HG02981 (cell line): ENCODE measurements around the gene PHF2.

ENCODE experiments used
- ATAC-seq: cut with Tn5 transposase; IDR thresholded peaks from one replicate; pipeline ENCODE4 v1.9.1; 2021; ENCODE audit warnings: mild to moderate bottlenecking, moderate library complexity; ENCODE audit not compliant: unreplicated experiment

The PHF2 gene

GRCh38 chr9:93676310-93677047 lies 100.1 kb downstream of the PHF2 start:
- no peak for ATAC-seq

DNA sequence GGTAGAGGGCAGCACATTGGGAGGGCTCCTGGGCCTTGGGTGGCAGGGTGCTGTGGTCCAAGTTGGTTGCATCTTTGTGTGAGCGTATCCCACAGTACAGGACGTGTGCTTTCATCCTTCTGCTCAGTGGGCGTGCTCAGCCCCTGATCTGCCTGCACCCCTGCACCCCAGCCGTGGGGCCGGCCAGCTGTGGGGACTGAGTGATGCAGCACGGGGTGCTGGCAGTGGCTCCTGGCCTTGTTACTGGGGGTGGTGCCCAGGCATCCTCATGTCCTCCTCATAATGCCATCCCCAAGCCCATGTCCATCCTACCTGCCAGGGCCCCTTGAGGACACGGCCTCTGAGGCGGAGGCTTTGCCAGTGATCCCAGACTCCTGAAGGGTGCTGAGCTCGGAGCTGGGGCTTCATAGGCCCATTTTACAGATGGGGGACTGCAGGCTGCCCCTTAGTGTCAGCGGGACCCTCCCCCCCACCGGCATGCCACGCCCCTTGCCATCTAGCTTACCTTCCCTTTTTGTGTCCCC lies 100.7 kb downstream of the PHF2 start:
- ATAC-seq = no peak

DNA sequence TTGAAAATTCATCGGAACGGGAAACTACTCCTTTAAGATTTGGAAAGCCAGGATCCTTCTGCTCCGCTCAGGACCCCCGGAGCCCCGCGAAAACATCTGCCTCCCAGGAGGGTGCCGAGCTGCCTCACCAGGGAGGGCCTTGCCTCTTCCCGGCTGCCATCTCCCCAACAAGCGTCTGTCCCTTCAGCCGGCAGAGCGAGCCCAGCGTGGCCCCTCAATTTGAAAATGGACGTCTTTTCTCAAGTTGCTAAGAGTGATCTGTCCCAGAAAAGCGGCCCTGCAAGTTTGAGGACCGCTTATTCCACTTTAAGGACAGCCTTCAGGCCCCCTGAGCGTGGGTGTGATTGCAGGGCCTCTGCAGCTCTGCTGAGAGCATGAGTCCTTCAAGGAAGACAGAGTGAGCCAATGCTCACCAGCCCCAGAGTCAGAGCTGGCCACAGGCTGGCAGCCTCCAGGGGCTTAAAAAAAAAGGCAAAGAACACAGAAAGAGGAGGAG lies 101.3 kb downstream of the PHF2 start:
- no peak for ATAC-seq

DNA sequence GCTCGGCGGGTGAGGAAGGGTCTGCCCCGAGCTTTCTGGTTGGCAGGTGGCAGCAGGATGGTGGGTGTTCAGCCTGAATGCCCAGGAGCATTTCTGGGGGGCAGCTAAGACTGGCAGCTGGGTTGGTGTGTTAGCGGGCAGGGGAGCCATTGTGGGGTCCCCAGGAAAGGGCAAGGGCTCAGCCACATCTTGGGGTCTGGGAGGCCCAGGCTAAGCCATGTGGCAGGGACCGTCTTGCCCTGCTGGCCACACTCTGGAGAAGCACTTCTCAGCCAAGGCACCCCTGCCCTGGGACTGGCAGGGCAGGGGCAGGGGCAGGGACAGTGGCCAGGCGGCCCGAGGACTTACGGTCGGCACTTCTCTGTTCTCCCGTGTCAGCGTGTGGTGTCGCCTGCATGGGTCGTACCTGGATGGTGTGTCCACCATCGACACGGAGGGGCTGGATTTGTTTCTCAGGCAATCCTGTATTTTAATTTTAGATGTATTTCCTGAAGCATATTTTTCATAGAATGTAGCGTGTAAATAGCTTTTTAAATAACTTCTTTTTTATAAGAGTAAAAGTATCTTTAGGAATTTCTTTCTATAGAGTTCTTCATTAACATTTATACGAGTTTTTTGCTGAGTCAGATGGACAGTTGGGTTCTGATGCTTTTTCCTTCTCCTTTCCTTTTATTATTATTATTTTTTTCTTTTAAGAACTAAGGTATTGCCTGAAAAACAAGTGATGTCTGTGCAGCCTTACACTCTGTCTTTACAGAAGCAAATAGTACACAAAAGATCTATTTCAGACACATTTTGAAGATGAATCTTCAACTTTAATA lies 102.0 kb downstream of the PHF2 start:
- ATAC-seq = no peak

GRCh38 chr9:93679536-93680442 lies 103.4 kb downstream of the PHF2 start:
- no peak for ATAC-seq

GRCh38 chr9:93680443-93681268 lies 104.3 kb downstream of the PHF2 start:
- no peak for ATAC-seq

DNA sequence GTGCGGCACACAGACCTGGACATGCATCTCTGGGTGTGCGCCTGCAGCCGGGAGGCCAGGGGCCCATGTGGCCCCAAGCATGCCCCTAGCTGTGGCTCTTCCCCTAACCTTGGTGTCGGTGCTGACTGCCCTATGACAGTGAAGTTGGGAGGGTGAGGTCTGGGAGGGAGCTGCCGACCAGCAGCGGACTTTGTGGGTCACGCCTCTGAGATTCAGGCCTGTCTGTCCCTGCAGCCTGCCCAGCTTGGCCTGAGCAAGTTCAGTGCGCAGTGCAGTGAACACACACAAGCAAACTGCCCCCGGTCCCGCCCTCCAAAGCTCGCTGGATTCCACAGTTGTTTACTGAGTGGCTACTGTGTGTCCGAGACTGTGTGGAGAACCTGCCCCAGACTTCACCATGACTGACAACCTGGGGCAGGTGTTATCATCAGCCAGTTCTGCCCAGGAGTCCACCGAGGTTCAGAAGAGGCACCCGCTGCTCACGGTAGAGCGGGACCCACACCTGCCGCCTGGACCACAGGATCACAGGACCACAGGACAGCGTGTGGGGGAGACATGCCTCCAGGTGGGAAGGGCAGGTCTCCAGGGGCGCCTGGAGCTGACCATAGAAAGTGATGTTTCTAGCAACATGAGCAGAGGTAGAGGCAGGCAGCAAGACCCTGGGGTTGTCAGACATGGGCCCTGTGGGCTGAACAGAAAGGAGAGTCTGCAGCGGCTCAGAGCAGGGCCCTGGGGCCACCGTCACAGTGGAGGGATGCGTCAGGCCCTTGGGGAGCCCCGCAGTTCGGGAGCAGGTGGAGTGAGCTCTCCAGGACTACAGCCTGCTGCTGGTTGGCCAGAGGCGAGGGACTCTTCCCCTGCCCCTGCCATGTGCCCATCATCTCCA lies 105.1 kb downstream of the PHF2 start:
- no peak for ATAC-seq

DNA sequence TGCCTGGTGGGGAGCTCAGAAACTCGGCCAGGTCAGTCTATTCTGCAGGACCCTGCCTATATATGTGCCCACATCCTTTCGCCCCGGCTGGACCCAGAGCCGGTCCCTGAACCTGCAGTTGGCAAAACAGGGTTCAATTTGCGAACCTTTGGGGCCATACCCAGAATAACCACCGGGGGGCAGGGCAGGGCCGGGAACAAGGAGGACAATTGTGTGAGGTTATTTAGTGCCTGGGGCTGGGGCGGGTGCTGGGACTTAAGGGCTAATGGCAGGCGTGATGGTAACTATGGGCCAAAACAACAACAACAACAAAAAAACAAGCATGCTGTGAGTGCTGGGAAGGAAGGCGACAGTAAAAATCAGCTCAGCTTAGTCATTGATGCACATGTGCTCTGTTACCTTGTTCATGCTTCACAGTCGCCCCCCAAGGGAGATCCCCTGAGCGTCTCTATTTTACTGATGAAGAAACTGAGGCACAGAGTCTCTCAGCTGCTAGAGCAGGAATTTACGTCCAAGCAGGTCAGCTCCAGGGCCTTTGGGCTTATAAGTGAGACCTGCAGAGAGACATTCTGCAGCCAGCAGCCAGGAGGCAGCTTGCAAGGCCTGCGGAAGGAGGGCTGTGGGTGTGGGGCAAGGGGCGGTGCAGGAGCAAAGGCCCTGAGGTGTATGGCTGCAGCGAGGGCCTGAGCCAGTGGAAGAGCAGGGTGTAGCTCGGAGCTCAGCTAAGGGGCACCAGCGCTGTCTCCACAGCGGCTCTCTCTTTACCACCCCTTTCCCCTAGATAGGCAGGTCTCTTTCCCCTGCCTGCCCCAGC lies 106.0 kb downstream of the PHF2 start:
- no peak for ATAC-seq

DNA sequence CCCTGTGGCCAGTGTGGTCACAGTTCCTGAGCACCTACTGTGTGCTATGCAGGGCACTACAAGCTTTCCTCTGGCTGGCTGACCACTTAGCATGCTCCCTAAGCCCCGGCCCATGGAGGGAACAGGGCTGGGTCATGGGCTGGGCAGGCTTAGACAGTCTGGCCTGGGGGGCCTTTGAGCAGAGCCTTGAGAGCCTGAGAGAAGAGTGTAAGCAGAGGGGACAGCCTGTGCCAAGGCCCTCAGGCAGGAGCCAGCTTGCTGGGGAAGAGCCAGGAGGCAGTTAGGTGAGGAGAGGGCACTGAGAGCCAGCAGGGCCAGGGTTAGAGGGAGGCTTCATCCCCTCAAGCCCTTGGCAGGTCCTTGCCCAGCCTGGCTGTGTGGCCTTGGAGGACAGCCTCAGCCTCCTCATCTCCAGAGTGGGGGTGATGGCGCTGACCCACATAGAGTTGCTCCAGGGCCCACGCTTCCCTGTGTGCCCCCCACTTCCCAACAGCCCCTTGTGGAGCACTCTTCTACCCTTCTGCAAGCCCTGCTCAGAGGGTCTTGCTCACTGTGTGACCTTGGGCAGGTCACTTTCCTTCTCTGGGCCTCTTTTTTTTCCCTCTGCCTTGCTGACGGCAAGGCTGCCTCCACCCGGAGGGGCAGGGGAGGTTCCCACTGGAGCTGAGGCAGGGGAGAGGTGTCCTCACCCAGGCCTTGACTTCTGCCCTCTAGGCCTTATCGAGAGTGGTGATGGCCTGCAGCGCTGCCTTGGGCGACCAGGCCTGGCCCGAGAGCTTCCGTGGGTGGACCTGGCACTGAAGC lies 107.1 kb downstream of the PHF2 start:
- no peak for ATAC-seq

DNA sequence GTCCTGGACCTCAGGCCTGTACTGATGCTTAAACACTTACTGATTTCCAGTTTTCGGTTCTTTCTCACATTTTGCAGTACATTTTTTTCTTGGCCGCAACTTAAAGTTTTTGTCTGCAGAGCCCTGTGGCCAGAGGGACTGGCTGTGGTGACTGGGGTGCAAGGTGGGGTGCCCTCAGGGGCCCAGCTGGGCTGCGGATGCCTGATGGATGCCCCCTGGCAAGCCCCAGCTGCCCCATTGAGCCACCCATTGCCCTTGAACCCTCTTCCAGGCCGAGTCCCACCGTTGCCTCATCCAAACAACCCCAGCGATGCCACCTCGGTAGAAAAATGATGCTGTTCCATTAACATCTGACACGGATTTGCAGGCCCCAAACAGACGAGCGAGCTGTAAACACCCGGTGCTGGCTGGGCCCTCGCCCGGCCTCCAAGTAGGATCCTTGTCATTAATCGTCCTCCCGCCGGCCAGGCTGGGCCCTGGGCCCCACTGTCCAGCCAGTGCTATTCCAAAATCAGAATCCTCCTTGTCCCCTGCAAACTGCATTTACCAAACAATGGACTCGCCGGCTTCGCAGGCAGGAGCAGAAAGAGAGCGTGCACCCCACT lies 107.9 kb downstream of the PHF2 start:
- ATAC-seq = no peak

- ATAC-seq = no peak
Observed at GRCh38 chr9:93684806-93685543, 108.6 kb downstream of the PHF2 start.

- no peak for ATAC-seq
Observed at GRCh38 chr9:93686127-93686879, 109.9 kb downstream of the PHF2 start.

DNA sequence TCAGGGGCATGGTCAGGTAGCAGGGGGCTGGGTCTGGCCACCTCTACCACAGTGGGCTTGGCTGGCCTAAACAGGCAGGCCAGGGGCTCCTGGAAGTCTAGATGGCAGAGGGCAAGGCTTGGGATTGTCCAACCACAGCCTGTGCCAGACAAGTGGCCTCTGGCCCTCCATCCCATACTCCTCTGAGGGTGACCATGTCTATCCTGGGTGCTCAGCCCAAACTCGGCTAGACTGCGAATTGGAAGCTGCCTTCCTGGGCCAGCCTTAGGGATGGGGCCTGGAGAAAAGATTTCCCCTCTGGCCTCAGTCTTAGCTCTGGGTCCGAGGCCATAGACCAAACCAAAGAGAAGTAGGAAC lies 110.5 kb downstream of the PHF2 start:
- ATAC-seq = no peak

GRCh38 chr9:93690618-93691017 lies 114.2 kb downstream of the PHF2 start:
- ATAC-seq = no peak

GRCh38 chr9:93693129-93693528 lies 116.7 kb downstream of the PHF2 start:
- no peak for ATAC-seq
